Stomach (tissue), 4 donors: ENCODE results near the gene CAV1.

Experiments used
- EP300 ChIP-seq: sonication (generic); formaldehyde crosslinking; IDR thresholded peaks from one replicate; pipeline ENCODE4 v1.6.1; 2017; ENCODE audit warnings: antibody characterized with exemption
- POLR2AphosphoS5 ChIP-seq, 3 donors: sonication (generic); formaldehyde crosslinking; IDR thresholded peaks; one replicate each; pipeline ENCODE4 v1.6.1; 2016; ENCODE audit warnings: antibody characterized with exemption in 3 of 3
- TF ChIP-seq, protein P1 (sequence below), 7 experiments: fragments of 450-650 bp in 4 of 7; fragments of 200-600 bp in 3 of 7; sonication (generic) in 3 of 7; IDR thresholded peaks; one replicate each; pipeline ENCODE4 v1.5.1; 2016 to 2019; ENCODE audit warnings: antibody characterized with exemption in 7 of 7, control low read depth in 2 of 7, mild to moderate bottlenecking in 1 of 7

DNA sequence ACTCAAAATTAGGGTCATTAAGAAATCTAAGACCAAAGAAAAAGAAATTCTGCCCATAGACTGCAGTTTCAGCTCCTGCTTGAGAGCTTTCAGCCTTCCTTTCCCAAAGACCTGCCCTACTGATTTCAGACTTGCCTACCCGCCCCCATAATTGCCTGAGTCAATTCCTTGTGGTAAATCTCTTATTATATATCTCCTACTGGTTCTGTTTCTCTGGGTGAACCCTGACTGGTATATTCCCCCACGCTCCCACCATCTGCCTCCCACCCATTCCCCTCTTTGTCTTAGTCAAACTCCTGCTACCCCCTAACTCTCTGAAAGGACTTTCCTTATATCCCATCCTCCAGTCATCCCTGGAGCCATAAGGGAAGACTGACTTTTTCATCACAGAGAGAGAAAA, 82.5 kb downstream of the CAV1 start:
- TF ChIP-seq, protein P1, sequence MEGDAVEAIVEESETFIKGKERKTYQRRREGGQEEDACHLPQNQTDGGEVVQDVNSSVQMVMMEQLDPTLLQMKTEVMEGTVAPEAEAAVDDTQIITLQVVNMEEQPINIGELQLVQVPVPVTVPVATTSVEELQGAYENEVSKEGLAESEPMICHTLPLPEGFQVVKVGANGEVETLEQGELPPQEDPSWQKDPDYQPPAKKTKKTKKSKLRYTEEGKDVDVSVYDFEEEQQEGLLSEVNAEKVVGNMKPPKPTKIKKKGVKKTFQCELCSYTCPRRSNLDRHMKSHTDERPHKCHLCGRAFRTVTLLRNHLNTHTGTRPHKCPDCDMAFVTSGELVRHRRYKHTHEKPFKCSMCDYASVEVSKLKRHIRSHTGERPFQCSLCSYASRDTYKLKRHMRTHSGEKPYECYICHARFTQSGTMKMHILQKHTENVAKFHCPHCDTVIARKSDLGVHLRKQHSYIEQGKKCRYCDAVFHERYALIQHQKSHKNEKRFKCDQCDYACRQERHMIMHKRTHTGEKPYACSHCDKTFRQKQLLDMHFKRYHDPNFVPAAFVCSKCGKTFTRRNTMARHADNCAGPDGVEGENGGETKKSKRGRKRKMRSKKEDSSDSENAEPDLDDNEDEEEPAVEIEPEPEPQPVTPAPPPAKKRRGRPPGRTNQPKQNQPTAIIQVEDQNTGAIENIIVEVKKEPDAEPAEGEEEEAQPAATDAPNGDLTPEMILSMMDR (IDR thresholded peaks at IDR 0.05), result no peak
- TF ChIP-seq POLR2AphosphoS5 (IDR thresholded peaks at IDR 0.05) (no peak), EP300 (no peak)
